Measurements from ENCODE around the gene PRKCH.

- TF ChIP-seq, protein P1, sequence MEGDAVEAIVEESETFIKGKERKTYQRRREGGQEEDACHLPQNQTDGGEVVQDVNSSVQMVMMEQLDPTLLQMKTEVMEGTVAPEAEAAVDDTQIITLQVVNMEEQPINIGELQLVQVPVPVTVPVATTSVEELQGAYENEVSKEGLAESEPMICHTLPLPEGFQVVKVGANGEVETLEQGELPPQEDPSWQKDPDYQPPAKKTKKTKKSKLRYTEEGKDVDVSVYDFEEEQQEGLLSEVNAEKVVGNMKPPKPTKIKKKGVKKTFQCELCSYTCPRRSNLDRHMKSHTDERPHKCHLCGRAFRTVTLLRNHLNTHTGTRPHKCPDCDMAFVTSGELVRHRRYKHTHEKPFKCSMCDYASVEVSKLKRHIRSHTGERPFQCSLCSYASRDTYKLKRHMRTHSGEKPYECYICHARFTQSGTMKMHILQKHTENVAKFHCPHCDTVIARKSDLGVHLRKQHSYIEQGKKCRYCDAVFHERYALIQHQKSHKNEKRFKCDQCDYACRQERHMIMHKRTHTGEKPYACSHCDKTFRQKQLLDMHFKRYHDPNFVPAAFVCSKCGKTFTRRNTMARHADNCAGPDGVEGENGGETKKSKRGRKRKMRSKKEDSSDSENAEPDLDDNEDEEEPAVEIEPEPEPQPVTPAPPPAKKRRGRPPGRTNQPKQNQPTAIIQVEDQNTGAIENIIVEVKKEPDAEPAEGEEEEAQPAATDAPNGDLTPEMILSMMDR (IDR thresholded peaks at IDR 0.05) = no peak
- TF ChIP-seq POLR2A (IDR thresholded peaks at IDR 0.05) = no peak
Measured at GRCh38 chr14:61380984-61381383, 59.6 kb downstream of the PRKCH start.

All from body of pancreas (tissue), 4 donors.